Mucosa of descending colon (tissue), 3 donors: ENCODE measurements around the gene DHRS1. TPM values are rescaled to one million over a fixed set of nuclear protein-coding genes. Genes with fewer than 3 reads are reported as not detected.

ENCODE experiments used
- ATAC-seq: fragments of 200-7000 bp; cut with Tn5 transposase; one replicate; pipeline ENCODE4 v1.9.1; 2020; ENCODE audit warnings: mild to moderate bottlenecking, moderate library complexity
- DNase-seq, 3 donors: peaks; one replicate each; pipeline ENCODE4 v3.0.0-alpha.2; 2020
- H3K36me3 ChIP-seq: fragments of 200-600 bp; one replicate; pipeline ENCODE4 v1.8.0; 2021; ENCODE audit warnings: low read depth, mild to moderate bottlenecking
- H3K4me1 ChIP-seq: fragments of 200-600 bp; one replicate; pipeline ENCODE4 v1.8.0; 2021; ENCODE audit warnings: low read depth, mild to moderate bottlenecking
- H3K4me3 ChIP-seq: fragments of 200-600 bp; one replicate; pipeline ENCODE4 v1.8.0; 2021; ENCODE audit warnings: mild to moderate bottlenecking
- H3K9me3 ChIP-seq: fragments of 200-600 bp; one replicate; pipeline ENCODE4 v1.8.0; 2021; ENCODE audit warnings: mild to moderate bottlenecking
- intact Hi-C, 2 donors: fragments of 100-400 bp; cut with DNase I in 1 of 2; cut with micrococcal nuclease in 1 of 2; formaldehyde crosslinking; loops; one replicate each; pipeline versions ENCODE4 v1.11.0 to v1.11.1; 2022; cut with DNase I, micrococcal nuclease
- total RNA-seq, 3 donors: library from RNA; stranded (reverse); fragmentation: NEBNext Ultra II Directional in 2 of 3; extraction: Animal tissue kit (Norgen Biotek cat#: 25700) in 2 of 3; gene quantifications; one replicate each; pipeline versions ENCODE4 v1.2.1 to v1.2.4, GENCODE V29; 2021 to 2023
- TF ChIP-seq, protein P1 (sequence below): fragments of 200-600 bp; IDR thresholded peaks from one replicate; pipeline ENCODE4 v1.8.0; 2022; ENCODE audit warnings: antibody characterized with exemption, mild to moderate bottlenecking
- donor health status: DM: no; HTN: no; CAD: no; lungs with moderate emphysema.
- donor health status: DM: no; HTN: no; CAD: no.
- donor health status: DM: no; HTN: yes; CAD: no.

DHRS1 gene
- total RNA-seq, 3 donors from 2014 or later: 30.6 to 56.9 (median 54.9) TPM

DNA sequence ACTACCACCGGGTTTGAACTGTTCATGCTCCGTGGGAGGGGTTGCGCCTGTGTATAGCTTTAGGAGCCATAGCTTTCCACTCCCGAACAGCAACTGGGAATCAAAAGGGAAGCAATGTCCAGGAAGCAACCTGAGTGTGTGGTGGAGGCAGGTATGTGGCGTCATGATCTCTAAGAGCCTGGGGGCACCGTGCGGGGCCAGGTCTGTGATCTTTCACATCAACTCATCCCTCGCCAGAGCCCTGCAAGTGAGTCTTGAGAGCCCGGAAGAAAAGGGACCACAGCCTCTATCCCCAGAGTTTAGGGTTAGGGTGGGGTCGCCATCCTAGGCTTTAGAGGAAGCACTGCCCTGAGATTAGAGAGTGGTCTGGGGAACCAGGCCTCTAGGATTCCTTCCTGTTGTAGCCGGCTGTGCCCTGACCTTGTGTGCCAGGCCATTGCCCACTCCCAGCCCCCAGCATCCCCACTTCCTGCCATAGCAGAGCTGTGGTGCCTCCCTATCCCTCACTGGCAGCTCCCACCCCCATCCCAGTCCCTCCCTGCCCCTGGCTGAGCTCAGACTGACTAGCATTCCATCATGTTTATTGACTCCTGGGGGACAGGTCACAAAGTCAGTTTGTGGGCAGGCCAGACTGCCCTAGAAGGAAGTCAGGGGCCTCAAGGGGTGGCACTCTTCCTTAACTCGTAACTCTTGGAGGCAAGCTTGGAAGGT, 36.0 kb upstream of the DHRS1 start:
- DNase-seq: peak in 1 of 3 donors; percentile 50
- H3K4me1 ChIP-seq: peaks cover 48% of the 10 kb centered on the region
- intact Hi-C loops: no loop called here

DNA sequence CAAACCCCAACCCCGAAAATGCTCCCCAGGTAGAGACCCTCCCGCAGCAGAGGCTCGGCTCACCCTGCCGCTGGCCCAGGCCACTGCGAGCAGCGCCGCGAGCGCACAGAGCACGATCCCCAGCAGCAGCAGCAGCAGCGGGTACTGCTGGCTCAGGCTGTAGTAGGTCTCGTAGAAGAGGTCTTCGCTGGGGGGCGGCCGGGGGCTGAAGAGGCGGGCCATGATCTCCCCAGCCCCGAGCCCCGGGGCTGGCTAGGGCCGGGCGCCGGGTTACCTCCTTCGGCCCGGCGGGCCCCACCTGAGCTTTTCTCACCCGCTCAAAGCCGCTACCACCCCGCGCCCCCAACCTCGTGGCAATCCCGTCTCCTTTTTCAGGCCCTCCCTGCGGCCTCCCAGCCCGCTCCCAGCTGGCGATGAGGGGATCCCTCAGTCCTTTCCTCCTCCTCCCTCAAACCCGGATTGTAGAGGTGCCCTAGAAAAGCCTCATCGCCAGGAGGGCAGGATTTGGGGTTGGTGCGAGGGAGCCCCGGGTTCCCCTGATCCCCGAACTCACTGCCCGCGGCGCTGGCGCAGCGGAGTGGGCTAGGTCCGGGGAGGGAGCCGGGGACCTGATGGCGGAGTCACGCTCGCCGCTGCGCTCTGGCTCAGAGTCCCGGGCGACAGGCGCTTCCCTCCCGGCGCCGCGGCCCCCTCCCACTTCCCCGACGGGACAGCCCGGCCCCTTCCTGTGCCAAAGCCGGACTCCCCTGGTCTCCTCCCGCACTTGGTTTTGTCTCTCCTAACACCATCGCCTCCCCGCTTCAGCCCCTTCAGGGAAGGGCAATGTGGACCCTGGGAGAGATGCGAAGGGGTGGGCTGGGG, 35.1 kb upstream of the DHRS1 start, which contains the start of gene ADCY4:
TSS of gene ADCY4 (minus strand) at position 641 of the 861 bp plus-strand sequence. CDS start at position 222, 419 bp downstream.
- Histone ChIP-seq H3K4me1 (peaks cover 48% of the 10 kb centered on the region), H3K4me3 (no peak within 1 kb of the TSS), H3K9me3 (no peaks in the 10 kb centered on the region), H3K36me3 (no peaks in the 10 kb centered on the region)
- TF ChIP-seq, protein P1, sequence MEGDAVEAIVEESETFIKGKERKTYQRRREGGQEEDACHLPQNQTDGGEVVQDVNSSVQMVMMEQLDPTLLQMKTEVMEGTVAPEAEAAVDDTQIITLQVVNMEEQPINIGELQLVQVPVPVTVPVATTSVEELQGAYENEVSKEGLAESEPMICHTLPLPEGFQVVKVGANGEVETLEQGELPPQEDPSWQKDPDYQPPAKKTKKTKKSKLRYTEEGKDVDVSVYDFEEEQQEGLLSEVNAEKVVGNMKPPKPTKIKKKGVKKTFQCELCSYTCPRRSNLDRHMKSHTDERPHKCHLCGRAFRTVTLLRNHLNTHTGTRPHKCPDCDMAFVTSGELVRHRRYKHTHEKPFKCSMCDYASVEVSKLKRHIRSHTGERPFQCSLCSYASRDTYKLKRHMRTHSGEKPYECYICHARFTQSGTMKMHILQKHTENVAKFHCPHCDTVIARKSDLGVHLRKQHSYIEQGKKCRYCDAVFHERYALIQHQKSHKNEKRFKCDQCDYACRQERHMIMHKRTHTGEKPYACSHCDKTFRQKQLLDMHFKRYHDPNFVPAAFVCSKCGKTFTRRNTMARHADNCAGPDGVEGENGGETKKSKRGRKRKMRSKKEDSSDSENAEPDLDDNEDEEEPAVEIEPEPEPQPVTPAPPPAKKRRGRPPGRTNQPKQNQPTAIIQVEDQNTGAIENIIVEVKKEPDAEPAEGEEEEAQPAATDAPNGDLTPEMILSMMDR: no peak
- peak in 2 of 3 donors; percentile 59 to 64 for DNase-seq
- peak; percentile 18 for ATAC-seq
- intact Hi-C loops: loop anchor here (5.0 kb wide), 3 partner anchors 33 to 103 kb away; partner anchors contain the start of gene NFATC4 (in 1 of the 2)

More for the DNA sequence above, 36.0 kb upstream of the DHRS1 start:
- TF ChIP-seq, protein P1: no peak
- Histone ChIP-seq H3K4me3 (no peak overlapping the region), H3K36me3 (no peaks in the 10 kb centered on the region), H3K9me3 (no peaks in the 10 kb centered on the region)
- no peak for ATAC-seq

DNA sequence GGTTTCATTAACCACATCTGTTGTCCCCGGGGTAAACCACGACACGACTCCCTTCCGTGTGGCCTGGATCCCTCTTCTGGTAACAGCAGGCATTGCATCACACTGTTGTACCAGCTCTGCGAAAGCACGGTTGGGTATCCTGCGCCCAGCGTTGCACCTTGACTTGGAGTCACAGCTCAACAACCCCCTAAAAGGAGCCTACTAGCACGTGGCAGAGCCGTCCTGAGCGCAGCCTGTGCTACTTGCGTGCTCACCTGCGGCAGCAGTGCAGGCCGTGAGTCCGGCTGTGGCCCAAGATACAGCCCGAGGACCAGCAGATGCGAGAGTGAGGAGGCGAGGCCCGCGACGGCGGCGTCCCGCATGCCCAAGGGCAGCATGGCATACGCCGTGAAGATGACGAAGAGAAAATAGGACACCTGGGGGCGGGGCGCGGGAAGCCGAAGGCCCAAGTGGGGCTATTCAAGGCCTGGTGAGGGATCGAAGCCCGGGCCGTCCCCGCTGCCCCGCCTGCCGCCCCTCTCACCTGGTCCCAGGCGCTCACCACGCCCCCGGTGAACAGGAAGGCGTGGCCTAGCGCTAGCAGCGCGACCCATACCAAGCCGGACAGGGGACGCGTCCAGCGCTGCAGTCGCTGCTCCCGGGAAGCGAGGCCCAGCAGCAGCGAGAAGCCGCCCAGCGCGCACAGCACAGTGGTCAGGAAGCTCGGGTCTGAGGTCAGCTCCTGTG, 32.9 kb upstream of the DHRS1 start:
- TF ChIP-seq, protein P1: peak; percentile 60

DNA sequence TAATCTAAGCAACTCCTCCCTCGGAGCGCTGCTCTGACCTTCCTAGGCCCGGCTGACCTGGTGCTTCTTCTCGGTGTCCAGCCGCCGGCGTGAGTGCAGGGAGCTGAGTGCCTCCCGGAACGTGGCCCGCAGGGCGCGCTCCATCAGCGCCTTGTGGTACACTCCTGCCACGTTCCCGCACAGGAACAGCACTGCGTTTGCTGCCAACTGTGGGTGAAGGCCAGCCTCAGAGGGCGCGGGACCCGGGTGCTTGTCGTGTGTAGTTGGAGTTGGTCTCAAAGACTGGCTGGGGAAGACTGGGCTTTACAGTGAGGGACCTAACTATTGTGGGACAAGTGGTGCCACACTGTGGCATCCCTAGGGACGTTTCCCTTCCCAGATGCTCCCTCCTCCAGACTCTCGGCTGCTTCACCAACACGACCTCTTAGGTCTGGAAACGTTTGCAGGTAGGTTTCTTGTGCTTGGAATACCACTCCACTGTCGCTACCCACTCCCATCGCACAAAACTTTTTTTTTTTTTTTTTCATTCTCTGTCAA, 32.2 kb upstream of the DHRS1 start:
- ATAC-seq (no peak), DNase-seq (peak in 2 of 3 donors; percentile 42 to 62)
- Histone ChIP-seq H3K36me3 (no peaks in the 10 kb centered on the region), H3K4me3 (no peak overlapping the region), H3K9me3 (no peaks in the 10 kb centered on the region), H3K4me1 (peaks cover 36% of the 10 kb centered on the region)
- intact Hi-C loops: loop anchor here (5.0 kb wide), 3 partner anchors 36 to 106 kb away; partner anchors contain the start of gene NFATC4 (in 1 of the 2)
- TF ChIP-seq, protein P1: no peak

More for the DNA sequence above, 32.9 kb upstream of the DHRS1 start:
- intact Hi-C loops: loop anchor here (5.0 kb wide), 3 partner anchors 35 to 105 kb away; partner anchors contain the start of gene NFATC4 (in 1 of the 2)
- Histone ChIP-seq H3K9me3 (no peaks in the 10 kb centered on the region), H3K4me1 (peaks cover 36% of the 10 kb centered on the region), H3K4me3 (no peak overlapping the region), H3K36me3 (no peaks in the 10 kb centered on the region)
- DNase-seq (peak; percentile 76 to 87 (median 80)), ATAC-seq (peak; percentile 75)
